Measurements from ENCODE around the gene CEP72.

Gene CEP72

DNA sequence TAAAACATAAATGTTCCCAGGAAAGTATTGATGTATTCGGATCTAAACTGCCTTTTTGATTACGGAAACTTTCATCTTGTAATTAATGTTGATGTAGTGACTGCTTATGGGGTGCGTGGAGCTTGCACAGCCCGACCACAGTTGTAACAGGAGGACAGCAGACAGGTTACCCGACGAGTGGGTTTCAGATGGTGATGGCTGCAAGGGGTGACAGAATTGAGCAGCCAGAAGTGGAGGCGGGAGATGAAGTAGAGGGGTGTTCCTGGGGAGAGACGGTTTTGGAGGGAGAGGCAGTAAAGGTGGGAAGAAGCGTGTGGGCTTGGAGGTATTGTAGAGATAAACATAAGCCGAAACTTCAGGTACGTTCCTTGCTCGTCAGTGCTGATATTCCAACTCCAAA lies 5.8 kb downstream of the CEP72 start:
- DNase-seq: no peak
- Histone ChIP-seq H3K4me1 (ENCODE audit: insufficient read depth, low read length) (peaks cover 24% of the 10 kb centered on the region), H3K4me3 (ENCODE audit: low read depth in 1 of 2, low read length in 2 of 2) (no peak overlapping the region), H2AFZ (ENCODE audit: low read depth, low read length) (no peak overlapping the region), H3K27me3 (ENCODE audit: insufficient read depth, low read length, poor library complexity) (no peaks in the 10 kb centered on the region), H3K36me3 (ENCODE audit: insufficient read depth, low read length) (peaks cover 77% of the 10 kb centered on the region), H3K79me2 (ENCODE audit: insufficient read depth, low read length) (peaks cover 58% of the 10 kb centered on the region), H3K9ac (ENCODE audit: low read depth, low read length) (no peak overlapping the region), H3K9me3 (ENCODE audit: insufficient read depth, low read length, severe bottlenecking) (peaks cover 5% of the 10 kb centered on the region), H3K27ac (ENCODE audit: low read length) (no peak overlapping the region), H3K4me2 (ENCODE audit: insufficient read depth, low read length) (no peak overlapping the region), H4K20me1 (ENCODE audit: insufficient read depth, low read length) (peaks cover 36% of the 10 kb centered on the region)
- no peak for ATAC-seq (ENCODE audit: insufficient read depth, low read depth)
- TF ChIP-seq EZH2 (IDR thresholded peaks at IDR 0.05; ENCODE audit: borderline replicate concordance, low read depth, low read length, severe bottlenecking): no peak
- TF ChIP-seq, protein P1, sequence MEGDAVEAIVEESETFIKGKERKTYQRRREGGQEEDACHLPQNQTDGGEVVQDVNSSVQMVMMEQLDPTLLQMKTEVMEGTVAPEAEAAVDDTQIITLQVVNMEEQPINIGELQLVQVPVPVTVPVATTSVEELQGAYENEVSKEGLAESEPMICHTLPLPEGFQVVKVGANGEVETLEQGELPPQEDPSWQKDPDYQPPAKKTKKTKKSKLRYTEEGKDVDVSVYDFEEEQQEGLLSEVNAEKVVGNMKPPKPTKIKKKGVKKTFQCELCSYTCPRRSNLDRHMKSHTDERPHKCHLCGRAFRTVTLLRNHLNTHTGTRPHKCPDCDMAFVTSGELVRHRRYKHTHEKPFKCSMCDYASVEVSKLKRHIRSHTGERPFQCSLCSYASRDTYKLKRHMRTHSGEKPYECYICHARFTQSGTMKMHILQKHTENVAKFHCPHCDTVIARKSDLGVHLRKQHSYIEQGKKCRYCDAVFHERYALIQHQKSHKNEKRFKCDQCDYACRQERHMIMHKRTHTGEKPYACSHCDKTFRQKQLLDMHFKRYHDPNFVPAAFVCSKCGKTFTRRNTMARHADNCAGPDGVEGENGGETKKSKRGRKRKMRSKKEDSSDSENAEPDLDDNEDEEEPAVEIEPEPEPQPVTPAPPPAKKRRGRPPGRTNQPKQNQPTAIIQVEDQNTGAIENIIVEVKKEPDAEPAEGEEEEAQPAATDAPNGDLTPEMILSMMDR (IDR thresholded peaks at IDR 0.05; ENCODE audit: borderline replicate concordance, extremely low read depth, low read length, poor library complexity, severe bottlenecking): no peak

- Histone ChIP-seq H3K27me3 (ENCODE audit: insufficient read depth, low read length, poor library complexity) (no peaks in the 10 kb centered on the region), H3K4me1 (ENCODE audit: insufficient read depth, low read length) (peaks cover 18% of the 10 kb centered on the region), H3K4me2 (ENCODE audit: insufficient read depth, low read length) (no peak overlapping the region), H3K36me3 (ENCODE audit: insufficient read depth, low read length) (peaks cover 83% of the 10 kb centered on the region), H3K9ac (ENCODE audit: low read depth, low read length) (no peak overlapping the region), H3K27ac (ENCODE audit: low read length) (no peak overlapping the region), H3K4me3 (ENCODE audit: low read depth in 1 of 2, low read length in 2 of 2) (no peak overlapping the region), H2AFZ (ENCODE audit: low read depth, low read length) (no peak overlapping the region), H4K20me1 (ENCODE audit: insufficient read depth, low read length) (peaks cover 36% of the 10 kb centered on the region), H3K79me2 (ENCODE audit: insufficient read depth, low read length) (peaks cover 53% of the 10 kb centered on the region), H3K9me3 (ENCODE audit: insufficient read depth, low read length, severe bottlenecking) (peaks cover 5% of the 10 kb centered on the region)
- no peak for DNase-seq
- TF ChIP-seq, protein P1 (IDR thresholded peaks at IDR 0.05; ENCODE audit: borderline replicate concordance, extremely low read depth, low read length, poor library complexity, severe bottlenecking): no peak
- no peak for TF ChIP-seq EZH2 (IDR thresholded peaks at IDR 0.05; ENCODE audit: borderline replicate concordance, low read depth, low read length, severe bottlenecking)
- no peak for ATAC-seq (ENCODE audit: insufficient read depth, low read depth)
These were observed 6.3 kb downstream of the CEP72 start for GRCh38 chr5:618450-618849.

DNA sequence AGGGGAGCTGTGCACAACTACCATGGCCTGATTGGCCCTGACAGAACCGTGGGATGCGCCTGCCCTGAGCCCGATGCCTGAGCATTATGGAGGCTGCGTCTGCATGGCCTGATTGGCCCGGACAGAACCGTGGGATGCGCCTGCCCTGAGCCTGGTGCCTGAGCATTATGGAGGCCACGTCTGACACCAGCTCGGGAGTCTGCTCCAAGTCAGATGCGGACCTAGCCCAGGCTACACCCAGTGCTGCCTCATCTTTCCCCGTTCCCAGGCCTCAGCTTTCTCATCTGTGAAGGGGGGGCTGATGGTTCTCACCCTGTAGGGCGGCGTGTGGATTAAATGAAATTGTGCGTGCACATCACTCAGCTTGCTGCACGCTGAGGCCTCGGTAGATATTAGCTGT lies 7.3 kb downstream of the CEP72 start:
- Histone ChIP-seq H3K4me3 (ENCODE audit: low read depth in 1 of 2, low read length in 2 of 2) (no peak overlapping the region), H2AFZ (ENCODE audit: low read depth, low read length) (no peak overlapping the region), H3K79me2 (ENCODE audit: insufficient read depth, low read length) (peaks cover 45% of the 10 kb centered on the region), H3K9me3 (ENCODE audit: insufficient read depth, low read length, severe bottlenecking) (peaks cover 5% of the 10 kb centered on the region), H3K9ac (ENCODE audit: low read depth, low read length) (no peak overlapping the region), H3K27me3 (ENCODE audit: insufficient read depth, low read length, poor library complexity) (no peaks in the 10 kb centered on the region), H3K36me3 (ENCODE audit: insufficient read depth, low read length) (peaks cover 90% of the 10 kb centered on the region), H3K4me1 (ENCODE audit: insufficient read depth, low read length) (peaks cover 9% of the 10 kb centered on the region; the same call in 1 of the 2 replicates), H4K20me1 (ENCODE audit: insufficient read depth, low read length) (peaks cover 36% of the 10 kb centered on the region), H3K27ac (ENCODE audit: low read length) (no peak overlapping the region), H3K4me2 (ENCODE audit: insufficient read depth, low read length) (no peak overlapping the region)
- no peak for DNase-seq
- TF ChIP-seq, protein P1 (IDR thresholded peaks at IDR 0.05; ENCODE audit: borderline replicate concordance, extremely low read depth, low read length, poor library complexity, severe bottlenecking): no peak
- TF ChIP-seq EZH2 (IDR thresholded peaks at IDR 0.05; ENCODE audit: borderline replicate concordance, low read depth, low read length, severe bottlenecking): no peak
- no peak for ATAC-seq (ENCODE audit: insufficient read depth, low read depth)

DNA sequence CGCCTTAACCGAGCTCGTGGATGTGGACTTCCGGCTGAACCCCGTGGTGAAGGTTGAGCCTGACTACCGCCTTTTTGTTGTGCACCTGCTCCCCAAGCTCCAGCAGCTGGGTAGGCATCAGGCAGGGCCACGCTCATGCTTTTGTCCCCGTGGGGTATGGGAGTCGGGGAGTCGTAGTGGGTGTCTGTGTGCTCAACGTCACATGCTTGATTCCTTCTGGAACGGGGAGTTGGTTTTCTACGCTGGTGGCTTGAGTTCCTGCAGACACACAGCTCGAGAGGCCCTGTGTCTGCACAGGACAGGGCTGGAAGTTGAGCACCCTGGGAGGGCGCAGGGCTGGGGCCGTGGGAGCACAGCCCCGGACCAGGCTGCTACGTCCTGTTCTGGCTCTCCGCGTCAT lies 8.0 kb downstream of the CEP72 start:
- H3K4me1 ChIP-seq (ENCODE audit: insufficient read depth, low read length): peaks cover 4% of the 10 kb centered on the region; the same call in 1 of the 2 replicates
- peaks cover 36% of the 10 kb centered on the region for H4K20me1 ChIP-seq (ENCODE audit: insufficient read depth, low read length)
- H3K36me3 ChIP-seq (ENCODE audit: insufficient read depth, low read length): peaks cover 90% of the 10 kb centered on the region

More for the DNA sequence above, 8.0 kb downstream of the CEP72 start:
- Histone ChIP-seq H2AFZ (ENCODE audit: low read depth, low read length) (no peak overlapping the region), H3K27me3 (ENCODE audit: insufficient read depth, low read length, poor library complexity) (no peaks in the 10 kb centered on the region), H3K4me2 (ENCODE audit: insufficient read depth, low read length) (no peak overlapping the region), H3K4me3 (ENCODE audit: low read depth in 1 of 2, low read length in 2 of 2) (no peak overlapping the region), H3K9ac (ENCODE audit: low read depth, low read length) (no peak overlapping the region), H3K9me3 (ENCODE audit: insufficient read depth, low read length, severe bottlenecking) (peaks cover 4% of the 10 kb centered on the region), H3K79me2 (ENCODE audit: insufficient read depth, low read length) (peaks cover 38% of the 10 kb centered on the region), H3K27ac (ENCODE audit: low read length) (no peak overlapping the region)
- no peak for DNase-seq
- TF ChIP-seq, protein P1 (IDR thresholded peaks at IDR 0.05; ENCODE audit: borderline replicate concordance, extremely low read depth, low read length, poor library complexity, severe bottlenecking): no peak
- TF ChIP-seq EZH2 (IDR thresholded peaks at IDR 0.05; ENCODE audit: borderline replicate concordance, low read depth, low read length, severe bottlenecking): no peak
- ATAC-seq (ENCODE audit: insufficient read depth, low read depth): no peak
